Lung microvascular endothelial cell (primary cell): ENCODE data around the gene CLDN17. TPM values are rescaled to one million over a fixed set of nuclear protein-coding genes. Genes with fewer than 3 reads are reported as not detected.

Experiments
- DNase-seq, 2 donors: peaks; one replicate each; pipeline versions ENCODE4 v3.0.0 to v3.0.0-alpha.2; 2010; ENCODE audit warnings: low read depth in 2 of 2
- total RNA-seq: library from RNA; depleted of rRNA; stranded (reverse); fragments of >200 nt; gene quantifications from 2 replicates; pipeline ENCODE4 v1.2.1, GENCODE V29; 2014

CLDN17 gene
- total RNA-seq, 1 donor from 2014 or later = not detected

- no peak for DNase-seq
Measured at GRCh38 chr21:30117631-30118030, 49.0 kb downstream of the CLDN17 start.

GRCh38 chr21:30116479-30116878 is 50.1 kb downstream of the CLDN17 start:
- DNase-seq = no peak

Other genes starting within 250 kb of the CLDN17 start
- 0.20 and 0.44 TPM in 2 replicates for gene GRIK1, start 226.8 kb downstream of the CLDN17 start, total RNA-seq
- not detected in 2 replicates for gene CLDN8, start 49.3 kb upstream of the CLDN17 start, total RNA-seq
- gene KRTAP24-1, start 116.1 kb upstream of the CLDN17 start, total RNA-seq = not detected in 2 replicates
- not detected in 2 replicates for gene KRTAP25-1, start 122.7 kb upstream of the CLDN17 start, total RNA-seq
- not detected in 2 replicates for gene KRTAP26-1, start 153.5 kb upstream of the CLDN17 start, total RNA-seq
- gene KRTAP27-1, start 170.9 kb upstream of the CLDN17 start, total RNA-seq = not detected in 2 replicates
- gene KRTAP23-1, start 181.8 kb upstream of the CLDN17 start, total RNA-seq = not detected in 2 replicates
- not detected in 2 replicates for gene KRTAP13-2, start 205.5 kb upstream of the CLDN17 start, total RNA-seq
- gene KRTAP13-1, start 229.2 kb upstream of the CLDN17 start, total RNA-seq = not detected in 2 replicates